ENCODE measurements around the gene KLC1.

Gene KLC1

DNA sequence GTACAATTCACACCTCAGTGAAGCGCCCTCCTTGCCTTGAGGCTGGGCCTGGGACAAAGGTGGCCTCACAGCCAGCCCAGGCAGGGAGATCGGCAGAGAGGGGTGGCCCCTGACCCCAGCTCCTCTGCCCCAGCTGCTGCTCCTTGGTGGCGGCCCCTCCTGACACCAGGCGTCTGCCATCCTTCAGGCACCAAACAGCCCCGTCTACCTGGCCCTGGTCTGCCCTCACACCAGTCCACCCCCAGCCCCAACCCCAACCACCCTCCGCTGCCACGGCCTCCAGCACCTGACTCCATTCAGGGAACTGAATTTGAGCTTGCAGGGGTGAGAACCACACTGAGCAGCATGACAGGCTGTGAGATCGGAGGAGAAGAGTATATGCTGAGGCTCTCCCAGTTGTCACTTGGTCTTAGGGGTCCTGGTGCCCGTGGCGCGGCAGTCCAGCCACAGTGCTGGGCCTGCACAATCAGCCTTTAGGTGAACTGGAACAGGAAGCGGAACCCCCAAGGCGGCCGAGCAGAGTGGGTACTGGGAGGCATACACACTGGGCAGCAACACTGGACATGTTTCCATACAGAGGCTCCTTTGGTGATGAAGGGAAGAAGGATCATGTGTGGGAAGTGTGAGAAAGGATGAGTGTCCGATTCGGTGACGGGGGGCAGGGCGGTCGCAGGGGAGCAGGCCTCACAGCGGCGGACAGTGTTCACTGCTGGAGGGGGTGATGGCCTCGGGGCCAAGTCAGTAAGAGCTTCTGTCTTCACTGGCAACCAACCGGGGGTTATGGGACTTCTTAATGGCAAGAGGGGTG lies 105.3 kb downstream of the KLC1 start:
- DNase-seq (ENCODE audit: extremely low read depth, low read depth), result no peak
- TF ChIP-seq, protein P1, sequence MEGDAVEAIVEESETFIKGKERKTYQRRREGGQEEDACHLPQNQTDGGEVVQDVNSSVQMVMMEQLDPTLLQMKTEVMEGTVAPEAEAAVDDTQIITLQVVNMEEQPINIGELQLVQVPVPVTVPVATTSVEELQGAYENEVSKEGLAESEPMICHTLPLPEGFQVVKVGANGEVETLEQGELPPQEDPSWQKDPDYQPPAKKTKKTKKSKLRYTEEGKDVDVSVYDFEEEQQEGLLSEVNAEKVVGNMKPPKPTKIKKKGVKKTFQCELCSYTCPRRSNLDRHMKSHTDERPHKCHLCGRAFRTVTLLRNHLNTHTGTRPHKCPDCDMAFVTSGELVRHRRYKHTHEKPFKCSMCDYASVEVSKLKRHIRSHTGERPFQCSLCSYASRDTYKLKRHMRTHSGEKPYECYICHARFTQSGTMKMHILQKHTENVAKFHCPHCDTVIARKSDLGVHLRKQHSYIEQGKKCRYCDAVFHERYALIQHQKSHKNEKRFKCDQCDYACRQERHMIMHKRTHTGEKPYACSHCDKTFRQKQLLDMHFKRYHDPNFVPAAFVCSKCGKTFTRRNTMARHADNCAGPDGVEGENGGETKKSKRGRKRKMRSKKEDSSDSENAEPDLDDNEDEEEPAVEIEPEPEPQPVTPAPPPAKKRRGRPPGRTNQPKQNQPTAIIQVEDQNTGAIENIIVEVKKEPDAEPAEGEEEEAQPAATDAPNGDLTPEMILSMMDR (IDR thresholded peaks at IDR 0.05; ENCODE audit: low read depth, low read length, missing control alignments), result no peak
- no peak overlapping the region for H3K4me3 ChIP-seq (replicated peaks; ENCODE audit: low read depth, low read length)

- no peak overlapping the region for H3K4me3 ChIP-seq (replicated peaks; ENCODE audit: low read depth, low read length)
- no peak for DNase-seq (ENCODE audit: extremely low read depth, low read depth)
- TF ChIP-seq, protein P1 (IDR thresholded peaks at IDR 0.05; ENCODE audit: low read depth, low read length, missing control alignments), result no peak
These were observed 106.0 kb downstream of the KLC1 start for GRCh38 chr14:103735022-103735421.

GRCh38 chr14:103735439-103735814 lies 106.4 kb downstream of the KLC1 start:
- H3K4me3 ChIP-seq (replicated peaks; ENCODE audit: low read depth, low read length), result no peak overlapping the region
- DNase-seq (ENCODE audit: extremely low read depth, low read depth), result no peak
- TF ChIP-seq, protein P1 (IDR thresholded peaks at IDR 0.05; ENCODE audit: low read depth, low read length, missing control alignments), result no peak

DNA sequence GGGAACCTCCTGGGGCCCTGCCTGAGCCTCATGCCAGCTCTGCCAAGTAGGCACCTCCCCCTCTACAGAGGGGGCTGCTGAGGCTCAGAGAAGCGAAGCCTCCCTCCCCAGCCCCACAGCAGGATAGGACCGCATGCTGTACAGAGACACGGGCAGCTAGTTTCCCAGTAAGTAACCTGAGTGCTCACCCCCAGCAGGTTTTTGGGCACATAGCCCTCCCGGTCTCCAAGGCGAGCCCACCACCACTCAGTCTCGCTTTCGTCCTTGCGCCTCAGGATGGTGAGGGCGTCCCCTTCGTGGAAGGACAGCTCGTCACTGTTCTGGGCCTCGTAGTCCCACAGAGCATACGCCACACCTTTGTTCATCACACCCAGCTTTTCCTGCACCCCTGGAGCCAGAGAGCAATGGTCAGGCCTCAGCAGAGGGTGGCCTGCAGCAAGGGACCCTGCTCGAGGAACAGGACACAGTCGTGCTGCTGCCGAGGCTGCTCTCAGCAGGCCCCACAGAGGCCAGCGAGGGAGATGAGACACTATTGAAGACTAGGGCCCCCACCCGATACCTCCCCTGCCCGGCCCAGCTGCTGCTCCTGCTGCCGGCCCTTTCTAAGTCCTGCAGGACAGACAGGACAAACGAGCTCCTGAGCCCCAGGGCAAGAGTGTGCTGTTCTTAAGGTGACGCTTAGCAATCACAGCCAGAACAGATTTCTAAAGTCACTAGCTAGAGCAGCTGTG lies 107.0 kb downstream of the KLC1 start:
- H3K4me3 ChIP-seq (replicated peaks; ENCODE audit: low read depth, low read length), result no peak overlapping the region
- TF ChIP-seq, protein P1 (IDR thresholded peaks at IDR 0.05; ENCODE audit: low read depth, low read length, missing control alignments), result no peak
- no peak for DNase-seq (ENCODE audit: extremely low read depth, low read depth)

DNA sequence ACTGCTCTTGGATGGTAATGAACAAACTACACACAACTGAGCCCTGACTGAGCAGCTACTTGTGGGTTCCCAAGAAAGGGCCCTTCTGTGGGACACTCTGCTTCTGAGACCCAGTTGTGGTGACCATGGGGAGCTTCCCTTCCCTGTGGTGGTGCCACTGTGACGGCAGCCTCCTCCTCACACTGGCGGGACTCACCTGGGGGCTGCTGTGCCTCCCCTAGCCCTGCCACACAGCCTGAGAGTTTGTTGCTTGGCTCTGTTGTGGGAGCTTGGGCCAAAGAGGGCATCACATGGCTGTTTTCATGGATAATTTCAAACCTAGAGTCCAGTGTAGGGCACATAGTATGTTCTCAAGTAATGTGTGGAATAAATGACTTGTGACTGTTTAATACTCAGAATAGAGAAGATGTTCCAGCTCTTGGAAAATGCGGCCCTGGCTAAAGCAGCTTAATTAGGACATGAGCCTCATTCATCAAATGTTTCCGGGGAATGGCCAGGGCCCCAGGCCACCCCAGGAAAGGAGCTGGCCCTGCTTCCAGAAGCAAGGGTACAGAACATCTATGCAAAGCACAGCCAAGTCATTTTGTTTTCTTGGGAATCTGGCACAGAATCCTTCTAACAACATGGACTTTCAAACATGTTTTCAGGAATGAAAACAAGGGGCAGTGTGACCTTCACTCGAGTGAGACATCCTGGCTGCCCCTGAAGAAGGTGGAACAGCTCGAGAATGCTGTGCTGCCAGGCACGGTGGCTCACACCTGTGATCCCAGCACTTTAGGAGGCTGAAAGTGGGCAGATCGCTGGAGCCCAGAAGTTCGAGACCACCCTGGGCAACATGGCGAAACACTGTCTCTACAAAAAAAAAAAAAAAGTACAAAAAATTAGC lies 107.8 kb downstream of the KLC1 start:
- TF ChIP-seq, protein P1 (IDR thresholded peaks at IDR 0.05; ENCODE audit: low read depth, low read length, missing control alignments), result no peak
- H3K4me3 ChIP-seq (replicated peaks; ENCODE audit: low read depth, low read length), result no peak overlapping the region
- no peak for DNase-seq (ENCODE audit: extremely low read depth, low read depth)

DNA sequence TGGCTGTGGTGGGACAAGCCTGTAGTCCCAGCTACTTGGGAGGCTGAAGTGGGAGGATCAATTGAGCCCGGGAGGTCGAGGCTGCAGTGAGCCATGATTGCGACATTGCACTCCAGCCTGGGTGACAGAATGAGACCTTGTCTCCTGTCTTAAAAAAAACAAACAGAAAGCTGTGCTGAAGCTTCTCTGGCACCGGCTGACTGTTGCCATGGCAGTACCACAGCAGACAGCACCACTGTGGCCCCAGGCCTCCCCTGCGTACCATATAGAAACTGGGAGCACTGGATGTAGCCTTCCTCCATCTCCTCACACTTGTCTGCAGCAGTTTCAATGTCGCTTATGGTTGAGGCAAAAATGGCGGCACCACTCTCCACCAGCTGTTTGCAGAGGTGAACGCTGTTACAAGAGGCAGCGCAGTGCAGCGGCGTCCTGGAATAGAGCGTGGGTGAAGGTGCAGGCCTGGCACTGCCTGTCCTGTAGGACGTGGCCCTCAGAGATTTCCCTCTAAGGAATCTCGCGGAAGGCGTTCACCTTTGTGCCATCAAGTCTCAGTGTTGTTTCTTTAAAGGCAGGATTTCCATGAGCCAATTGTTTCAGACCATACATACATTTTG lies 108.5 kb downstream of the KLC1 start:
- no peak overlapping the region for H3K4me3 ChIP-seq (replicated peaks; ENCODE audit: low read depth, low read length)
- DNase-seq (ENCODE audit: extremely low read depth, low read depth), result no peak
- TF ChIP-seq, protein P1 (IDR thresholded peaks at IDR 0.05; ENCODE audit: low read depth, low read length, missing control alignments), result no peak

Data from HFF-Myc (cell line).